NCI-H2196 (cell line): ENCODE results near the gene FOXP1.

Experiments used
- DNase-seq: peaks from one replicate; lab custom pipeline; 2025; ENCODE audit not compliant: unreplicated experiment; lab: John Stamatoyannopoulos, UW

FOXP1 gene

DNA sequence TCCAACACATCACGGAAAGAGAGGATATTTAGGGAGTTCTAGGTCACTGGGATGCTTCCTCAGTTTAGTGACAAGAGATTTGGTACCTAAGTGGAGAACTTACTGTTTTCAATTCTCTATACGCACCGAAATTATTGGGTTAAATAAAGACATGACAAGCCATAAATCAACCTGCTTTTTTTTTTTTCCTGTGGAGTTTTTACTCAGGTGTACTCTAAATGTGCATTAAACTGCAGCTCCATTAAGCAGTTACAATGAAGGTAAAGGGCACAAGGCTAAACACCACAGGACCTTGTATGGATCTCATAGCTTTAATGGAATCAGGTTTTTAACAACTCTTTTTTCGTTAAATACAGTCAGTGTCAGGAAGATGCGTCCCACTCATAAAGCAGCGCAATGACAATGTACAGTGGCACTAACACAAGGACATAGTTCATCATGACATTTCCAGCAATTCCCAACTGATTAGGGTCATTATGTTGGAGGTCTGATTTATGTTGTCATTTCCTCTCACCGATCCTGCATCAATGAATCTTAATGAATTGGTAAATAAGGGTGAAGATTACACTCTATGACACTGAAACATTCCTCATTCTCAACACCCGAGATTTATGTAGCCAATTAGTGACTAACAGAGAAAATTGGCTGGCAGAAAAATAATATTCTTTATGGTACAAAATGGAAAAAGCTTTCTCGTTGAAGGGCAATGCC is 355.2 kb downstream of the FOXP1 start:
- no peak for DNase-seq

DNA sequence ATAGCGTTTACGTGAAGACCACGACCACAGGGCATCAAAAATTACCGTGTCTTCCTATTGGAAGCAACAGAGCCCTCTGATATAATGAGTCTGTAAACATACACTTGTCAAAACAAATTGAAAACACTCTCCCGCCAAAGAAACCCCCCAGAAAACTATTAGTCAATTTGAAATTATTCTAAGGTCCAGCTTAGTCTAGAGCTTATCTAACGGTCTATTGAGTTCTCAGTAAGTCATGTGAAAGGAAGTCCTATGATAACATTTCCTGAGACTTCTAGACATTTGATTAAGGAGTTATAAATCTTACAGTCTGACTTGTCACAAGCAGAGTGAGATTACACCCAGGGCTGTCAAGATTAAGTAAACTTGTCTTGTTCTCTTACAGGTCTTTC is 356.3 kb downstream of the FOXP1 start:
- no peak for DNase-seq

DNA sequence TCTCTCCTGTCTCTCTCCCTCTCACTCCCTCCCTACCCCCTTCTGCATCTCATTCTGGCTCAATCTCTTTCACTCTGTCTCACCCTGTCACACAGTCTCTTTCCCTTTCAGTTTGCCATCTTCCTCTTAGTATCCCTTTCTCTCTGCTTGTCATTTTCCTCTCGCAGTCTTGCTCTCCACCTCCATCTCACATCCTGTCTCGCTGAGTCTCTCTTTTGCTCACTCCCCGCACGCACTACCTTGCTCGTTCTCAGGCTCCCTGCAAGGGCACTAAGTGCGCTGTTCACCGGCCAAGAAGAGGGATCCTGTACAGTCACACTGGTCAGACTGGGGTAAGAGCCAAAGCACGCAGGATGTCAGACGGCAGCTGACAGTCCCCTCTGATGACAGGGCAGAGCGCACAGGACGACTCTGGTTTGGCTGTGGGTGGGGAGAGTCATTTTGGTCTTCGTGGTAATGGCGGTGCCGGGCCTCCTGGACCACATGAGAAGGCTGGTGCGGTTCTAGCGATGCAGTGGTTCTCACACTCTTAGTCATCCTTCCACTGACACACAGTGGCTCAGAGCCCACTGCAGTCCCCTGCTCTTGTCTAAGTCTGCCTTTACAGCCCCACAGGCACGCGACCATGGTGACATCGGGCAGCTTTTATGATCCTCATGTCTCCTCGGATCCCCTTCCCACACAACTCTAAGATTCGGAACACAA is 356.8 kb downstream of the FOXP1 start:
- DNase-seq, result no peak

DNA sequence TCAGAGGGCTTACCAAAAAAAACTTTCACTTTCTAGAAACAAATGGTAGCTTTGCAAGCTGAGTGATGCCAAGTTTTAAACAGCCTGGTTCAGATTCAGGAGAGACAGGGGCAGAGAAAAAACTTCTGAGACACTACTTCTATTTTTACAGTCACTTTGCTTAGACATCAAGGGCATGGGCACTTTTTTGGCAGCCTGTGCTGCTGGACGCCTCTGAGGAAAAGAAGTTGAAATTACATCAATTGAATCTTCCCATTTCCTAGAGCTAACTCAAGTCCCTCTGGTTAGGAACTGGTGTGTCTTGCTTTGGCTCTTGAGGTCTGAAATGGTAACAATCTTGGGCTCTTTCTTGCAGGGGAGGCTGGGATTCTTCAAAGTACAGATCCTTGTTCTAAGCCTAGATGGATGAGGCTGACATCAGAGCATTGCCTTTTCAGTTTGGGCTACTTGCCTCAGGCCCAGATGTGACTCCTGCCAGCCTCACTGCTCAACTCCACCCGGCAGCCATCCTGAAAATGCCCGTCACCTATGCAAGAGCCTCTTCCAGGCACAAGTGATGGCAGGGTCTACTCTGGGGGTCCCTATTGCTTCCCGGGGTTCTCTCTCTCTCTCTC is 357.5 kb downstream of the FOXP1 start:
- no peak for DNase-seq

DNA sequence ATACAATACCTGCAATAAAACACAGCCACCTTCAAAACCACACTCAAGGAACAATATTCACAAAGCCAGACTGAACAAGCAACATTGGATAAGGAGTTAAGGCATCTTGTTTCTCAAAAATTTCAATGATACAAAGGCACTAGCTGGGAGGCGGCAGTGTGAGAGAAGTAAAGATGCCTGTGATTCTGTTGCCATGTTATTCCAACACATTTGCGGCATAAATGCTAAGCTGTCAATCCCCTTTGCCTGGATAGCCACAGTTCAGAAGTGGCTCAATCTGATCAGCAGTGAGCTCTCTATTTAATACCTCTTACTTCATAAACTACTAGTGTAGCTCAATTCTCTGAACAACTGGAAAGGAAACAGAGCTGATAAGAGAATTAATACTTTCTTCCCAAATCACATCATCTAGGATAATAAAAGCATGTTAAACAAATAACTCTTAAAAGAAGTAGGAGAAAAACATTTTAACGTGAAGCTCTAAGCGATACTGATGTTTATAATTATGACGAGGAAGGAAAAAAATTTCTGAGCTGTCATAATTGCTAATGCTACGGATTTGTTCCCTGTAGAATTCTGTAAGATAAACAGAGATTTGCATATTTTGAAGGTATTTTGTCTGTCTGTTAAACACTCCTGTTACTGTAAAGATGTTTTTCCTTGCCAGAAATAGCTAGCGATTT is 358.4 kb downstream of the FOXP1 start:
- no peak for DNase-seq

DNA sequence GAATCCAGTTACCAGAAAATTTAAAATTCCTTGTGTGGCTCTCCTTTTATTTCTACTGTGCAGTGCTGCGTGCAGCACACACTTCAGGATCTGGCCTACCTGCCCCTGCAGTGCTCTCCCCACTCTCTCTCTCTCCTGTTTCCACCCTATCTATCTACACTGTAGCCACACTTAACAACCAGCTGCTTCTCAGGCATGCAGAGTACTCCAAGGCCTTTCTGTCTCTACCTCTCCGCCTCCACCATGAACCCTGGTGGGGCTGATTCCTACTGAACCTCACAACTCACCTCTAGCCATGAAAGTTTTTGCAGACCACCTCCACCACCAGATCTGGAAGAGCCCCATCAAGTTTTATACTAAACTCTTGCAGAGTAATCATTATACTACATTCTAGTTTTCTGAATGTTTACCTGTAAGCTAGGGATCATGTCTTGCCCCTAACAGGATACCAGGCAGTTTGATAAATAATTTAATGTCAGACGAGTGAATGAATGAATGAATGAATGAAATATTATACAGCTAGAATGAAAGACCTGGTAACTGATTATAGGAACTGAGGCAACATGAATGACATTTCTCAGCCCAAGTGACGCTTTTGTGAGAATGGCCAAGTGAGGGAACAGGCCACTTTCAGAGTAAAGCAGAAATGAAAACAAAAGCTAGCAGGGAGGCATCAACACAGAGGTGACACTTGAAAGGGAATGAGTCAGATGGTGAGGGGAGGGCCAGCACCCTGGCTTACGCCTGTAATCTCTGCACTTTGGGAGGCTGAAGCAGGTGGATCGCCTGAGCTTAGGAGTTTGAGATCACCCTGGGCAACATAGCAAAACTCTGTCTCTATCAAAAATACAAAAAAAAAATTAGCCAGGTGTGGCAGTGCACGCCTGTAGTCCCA is 363.5 kb downstream of the FOXP1 start:
- no peak for DNase-seq

DNA sequence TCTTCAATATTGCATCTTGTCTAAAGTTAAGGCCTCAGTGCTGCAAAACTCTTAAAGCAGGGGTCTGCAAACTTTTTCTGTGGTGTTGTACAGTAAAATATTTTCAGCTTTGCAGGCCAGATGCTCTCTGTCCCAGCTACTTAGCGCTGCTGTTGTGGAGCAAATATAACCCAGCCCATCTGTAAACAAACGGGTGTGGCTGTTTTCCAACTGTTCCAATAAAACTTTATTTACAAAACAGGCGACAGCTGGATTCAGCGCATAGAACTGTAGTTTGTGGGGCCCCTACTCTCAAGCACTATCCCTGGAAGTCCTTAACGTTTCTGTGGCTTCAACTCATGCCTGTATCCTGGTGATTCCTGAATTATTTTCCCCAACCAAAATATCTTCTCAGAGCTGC is 365.0 kb downstream of the FOXP1 start:
- no peak for DNase-seq

DNA sequence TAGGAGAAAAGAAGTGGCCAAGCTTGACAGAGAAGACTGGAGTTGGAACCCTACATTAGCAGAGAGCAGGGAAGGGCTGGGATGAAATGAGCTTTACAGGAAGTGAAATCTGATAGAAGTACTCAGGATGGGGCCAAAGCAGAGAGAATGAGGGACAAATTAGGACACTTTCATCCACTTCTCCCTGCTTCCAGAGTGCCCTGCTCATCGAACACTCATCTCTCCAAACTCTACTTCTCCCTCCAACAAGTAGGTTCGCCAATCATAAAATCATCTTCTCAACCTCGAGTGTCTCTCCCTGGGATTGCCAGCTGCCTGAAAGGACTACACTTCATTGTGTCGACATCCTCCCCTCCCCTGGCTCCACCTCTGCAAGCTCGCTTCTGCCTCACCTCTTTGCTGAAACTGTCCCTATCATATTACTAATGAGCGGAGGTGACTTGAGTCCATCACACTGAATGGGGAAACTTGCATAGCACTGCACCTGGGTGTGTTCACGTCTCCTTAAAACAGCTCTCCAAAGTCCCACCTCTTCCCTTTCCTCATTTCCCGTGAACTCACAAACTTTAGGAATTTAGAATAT is 365.8 kb downstream of the FOXP1 start:
- peak; percentile 22 for DNase-seq

DNA sequence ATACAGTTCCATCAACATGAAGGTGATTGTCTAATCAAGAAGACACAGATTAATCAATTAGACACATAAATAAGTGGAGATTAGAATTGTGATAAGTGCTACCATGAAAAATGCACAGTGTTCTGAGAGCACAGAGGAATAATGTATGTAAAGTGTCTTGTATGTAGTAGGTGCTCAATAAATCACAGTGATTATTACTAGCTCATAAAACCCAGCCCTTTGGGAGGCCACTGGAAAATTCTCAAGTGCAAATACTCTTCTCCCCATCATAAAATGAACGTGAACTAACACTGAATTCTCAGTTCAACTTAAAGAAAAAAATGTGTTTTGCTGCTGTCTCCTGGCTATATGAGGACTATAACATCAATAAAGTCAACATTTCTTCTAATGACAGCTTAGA is 368.2 kb downstream of the FOXP1 start:
- no peak for DNase-seq

DNA sequence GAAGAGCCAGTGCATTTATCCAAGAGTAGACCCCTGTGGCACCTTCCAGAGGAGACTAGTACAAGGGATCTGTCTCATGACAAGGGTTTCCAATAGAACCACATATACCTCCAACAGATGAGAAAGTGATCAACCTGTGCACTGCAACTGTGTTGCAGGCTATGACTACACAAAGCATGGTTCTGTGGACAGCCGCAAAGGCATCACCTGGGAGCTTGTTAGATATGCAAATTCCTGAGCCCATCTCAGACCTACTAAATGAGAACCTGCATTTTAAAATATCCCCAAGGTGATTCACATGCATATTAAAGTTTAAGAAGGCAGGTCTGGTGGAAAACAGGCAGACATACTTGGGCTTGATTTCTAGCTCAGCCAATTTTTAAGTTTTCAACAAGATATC is 368.7 kb downstream of the FOXP1 start:
- no peak for DNase-seq

DNA sequence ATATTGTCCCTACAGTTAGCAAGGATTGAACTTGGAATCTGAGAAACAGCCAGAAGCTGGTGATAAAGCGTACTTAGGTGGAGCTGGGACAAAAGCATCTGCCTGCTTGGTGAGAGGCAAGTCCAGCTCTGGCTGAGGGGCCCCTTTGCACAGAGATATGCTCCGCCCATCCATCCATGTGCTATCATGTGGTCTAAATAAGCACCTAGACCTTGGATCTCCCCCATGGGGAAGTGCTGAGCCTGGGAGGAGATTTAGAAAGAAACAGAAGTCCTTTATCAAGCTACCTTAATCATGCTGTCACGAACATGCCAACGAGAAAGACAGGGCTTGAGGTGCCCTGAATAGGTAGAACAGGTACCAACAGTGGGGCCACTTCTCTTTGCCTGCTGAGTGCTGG is 369.5 kb downstream of the FOXP1 start:
- DNase-seq, result no peak

DNA sequence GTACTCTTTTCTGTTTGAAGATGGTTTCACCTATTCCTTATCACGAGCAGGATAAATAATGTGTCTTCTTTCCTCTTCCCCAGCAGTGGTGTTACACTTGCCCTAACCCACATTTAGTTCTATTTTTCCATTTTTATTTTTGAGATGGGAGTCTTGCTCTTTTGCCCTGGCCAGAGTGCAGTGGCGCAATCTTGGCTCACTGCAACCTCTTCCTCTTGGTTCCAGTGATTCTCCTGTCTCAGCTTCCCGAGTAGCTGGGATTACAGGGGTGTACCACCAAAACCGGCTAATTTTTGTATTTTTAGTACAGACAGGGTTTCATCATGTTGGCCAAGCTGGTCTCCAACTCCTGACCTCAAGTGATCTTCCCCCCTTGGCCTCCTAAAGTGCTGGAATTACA is 372.4 kb downstream of the FOXP1 start:
- no peak for DNase-seq

DNA sequence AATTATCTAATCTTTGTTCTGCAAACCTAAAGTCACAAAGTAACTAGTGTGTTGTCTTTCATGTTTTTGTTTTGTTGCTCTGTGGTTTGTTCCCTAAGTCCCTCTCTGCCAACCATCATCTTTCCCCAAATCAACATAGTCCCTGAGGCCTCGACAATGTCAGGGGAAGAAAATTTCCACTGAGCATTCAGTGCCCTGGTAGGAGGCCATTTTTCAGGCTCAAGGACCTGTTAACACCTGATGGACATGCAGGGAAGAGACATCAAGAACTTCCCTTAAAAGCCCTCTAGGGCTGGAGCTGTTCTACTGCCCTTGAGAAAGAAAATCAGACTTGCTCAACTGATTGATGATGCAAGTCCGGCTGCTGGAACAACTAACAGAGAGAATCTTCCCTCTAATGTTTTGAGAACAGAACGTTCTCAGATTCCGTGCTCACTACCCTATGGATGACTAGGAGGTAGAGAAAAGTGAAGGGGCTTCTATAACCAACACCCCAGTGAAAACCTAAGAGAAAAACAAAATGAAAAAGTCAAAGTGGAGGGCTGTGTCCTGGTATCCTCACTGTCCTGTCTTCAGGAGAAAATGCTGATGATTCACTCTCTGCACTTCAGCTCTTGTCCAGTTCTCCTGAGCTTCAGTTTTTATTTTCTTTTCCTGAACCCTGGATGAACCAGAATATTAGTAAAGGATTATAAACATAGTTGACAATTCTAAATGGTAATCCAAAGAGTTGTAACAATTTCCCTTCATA is 373.1 kb downstream of the FOXP1 start:
- no peak for DNase-seq

DNA sequence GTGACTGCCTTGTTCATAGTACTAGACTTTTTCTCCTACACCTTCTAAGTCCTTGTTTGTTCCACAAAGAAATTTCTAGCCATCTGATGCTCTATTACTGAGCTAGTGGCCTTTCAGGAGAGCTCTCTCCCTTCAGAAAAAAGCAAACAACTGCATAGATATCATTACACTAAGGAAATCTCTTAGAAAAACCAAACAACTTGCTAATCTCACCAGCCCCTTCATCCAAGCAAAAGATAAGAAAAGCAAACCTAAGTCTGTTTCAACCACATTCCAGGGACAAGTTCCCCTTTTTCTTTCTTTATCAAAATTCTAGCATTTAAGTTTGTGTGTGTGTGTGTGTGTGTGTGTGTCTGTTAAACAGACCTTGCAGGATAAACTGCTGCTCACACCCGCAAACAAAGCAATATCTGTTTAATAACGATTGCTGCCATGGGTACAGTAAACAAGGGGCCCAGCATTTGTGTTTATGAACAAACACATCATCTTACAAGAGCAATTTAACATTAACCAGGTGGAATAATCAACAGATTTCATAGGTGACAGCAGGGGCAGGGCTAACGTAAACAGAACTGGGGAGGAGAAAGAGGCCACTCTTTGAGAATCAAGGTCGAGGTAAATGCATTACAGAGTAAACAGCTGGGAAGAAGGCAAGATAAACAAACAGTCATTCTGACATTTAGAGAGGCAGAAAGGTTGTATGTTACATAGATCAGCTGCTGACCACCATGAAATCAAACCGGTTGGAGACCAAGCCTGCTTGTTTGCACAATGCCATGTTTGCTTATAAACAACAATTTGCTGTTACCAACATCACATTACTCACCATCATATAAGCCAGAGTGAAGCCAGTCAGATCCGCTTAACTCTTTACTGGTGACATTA is 375.1 kb downstream of the FOXP1 start:
- peak; percentile 51 for DNase-seq

DNA sequence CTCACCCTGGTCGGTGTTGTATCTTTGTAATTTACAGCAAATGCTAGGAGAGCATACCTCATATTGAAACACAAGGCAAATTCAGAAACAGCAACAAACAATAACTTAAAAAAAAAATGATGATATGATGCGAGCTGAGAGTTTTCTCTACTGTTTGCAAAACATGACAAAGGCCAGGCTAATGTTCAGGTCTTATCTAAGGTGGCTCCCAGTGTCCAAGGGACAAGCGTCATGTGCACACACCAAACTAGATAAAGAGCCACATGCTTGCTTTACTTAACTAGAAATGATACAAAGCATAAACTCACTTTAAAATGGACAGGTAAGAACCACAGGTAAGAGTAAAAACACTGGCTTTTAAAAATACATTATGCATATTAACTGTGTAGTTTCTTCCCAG is 375.9 kb downstream of the FOXP1 start:
- no peak for DNase-seq

DNA sequence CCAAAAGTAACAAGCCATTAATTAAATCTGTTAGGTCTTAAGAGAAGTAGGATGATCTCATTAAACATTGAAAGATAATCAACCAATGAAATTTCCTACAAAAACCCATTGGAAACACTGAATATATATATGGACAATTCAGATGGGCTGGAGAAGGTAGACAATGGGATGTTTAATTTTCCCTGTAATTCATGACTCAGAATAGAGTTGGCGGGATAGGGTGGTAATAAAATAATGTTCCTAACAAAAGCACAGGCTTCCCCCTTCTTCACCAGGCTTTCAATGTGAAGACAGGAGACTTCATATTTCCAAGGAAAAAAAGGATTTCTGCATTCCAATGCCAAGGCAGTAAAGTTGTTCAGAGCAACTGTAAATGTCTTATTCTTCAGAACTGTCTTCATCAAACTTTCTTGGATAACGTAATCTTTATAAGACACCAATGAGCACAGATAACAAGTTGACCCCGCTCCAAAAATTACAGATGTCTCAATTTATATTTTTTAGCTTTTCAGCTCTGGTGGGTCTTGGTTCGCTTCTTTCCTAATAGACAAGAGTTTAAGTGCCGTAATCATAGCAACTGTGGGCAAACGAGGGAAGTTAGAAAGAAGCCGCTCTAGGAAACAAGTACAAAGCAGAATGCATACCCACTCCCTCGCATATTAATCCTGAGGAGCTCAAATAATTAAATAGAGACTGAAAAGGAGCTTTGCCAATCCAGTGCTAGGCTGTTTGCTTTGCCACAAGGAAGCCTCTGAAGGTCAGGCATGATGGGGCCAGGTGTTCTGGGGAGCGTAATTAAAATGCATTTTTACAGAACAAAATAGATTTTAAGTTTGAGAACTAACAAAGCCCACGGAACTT is 377.0 kb downstream of the FOXP1 start:
- no peak for DNase-seq

DNA sequence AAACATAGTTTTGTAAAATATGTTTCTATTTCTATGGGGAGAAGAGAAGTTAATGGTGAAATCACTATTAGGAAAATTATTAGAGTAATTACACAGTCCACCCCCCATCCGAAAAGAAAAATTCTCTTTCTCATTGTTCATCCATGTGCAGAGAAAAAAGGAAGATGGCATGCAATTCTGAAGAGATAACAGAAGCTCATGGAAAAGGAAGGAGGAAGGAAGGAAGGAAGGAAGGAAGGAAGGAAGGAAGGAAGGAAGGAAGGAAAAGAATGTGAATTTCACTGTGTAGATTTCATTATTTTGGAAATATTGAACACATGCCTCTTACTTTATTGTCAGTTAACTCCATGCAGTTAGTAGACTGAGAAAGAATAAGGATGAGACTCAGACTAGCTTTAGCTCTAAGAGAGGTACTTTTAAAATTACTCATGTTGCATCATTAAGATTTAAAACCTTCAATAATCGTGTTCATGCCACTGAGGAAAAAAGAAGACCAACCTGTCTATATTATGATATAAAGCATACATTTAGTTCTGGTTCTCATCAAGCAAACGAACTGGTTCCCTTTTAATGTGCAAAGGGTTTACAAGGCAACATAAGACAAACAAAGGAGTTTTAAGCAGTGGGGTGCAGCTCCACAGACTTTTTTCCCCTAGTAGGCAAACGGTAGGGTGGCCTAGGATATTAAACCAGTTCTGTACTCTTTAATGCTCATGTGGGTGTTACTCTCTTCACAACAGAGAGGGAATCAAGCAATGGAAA is 379.6 kb downstream of the FOXP1 start:
- no peak for DNase-seq
